MV-4-11 (cell line): ENCODE data around the gene LRRTM1.
A peak's percentile ranks its signal among the peaks of the same experiment; 100 is the strongest.

Source experiments
- DNase-seq: peaks from one replicate; lab custom pipeline; 2025; lab: John Stamatoyannopoulos, UW

Gene LRRTM1

DNA sequence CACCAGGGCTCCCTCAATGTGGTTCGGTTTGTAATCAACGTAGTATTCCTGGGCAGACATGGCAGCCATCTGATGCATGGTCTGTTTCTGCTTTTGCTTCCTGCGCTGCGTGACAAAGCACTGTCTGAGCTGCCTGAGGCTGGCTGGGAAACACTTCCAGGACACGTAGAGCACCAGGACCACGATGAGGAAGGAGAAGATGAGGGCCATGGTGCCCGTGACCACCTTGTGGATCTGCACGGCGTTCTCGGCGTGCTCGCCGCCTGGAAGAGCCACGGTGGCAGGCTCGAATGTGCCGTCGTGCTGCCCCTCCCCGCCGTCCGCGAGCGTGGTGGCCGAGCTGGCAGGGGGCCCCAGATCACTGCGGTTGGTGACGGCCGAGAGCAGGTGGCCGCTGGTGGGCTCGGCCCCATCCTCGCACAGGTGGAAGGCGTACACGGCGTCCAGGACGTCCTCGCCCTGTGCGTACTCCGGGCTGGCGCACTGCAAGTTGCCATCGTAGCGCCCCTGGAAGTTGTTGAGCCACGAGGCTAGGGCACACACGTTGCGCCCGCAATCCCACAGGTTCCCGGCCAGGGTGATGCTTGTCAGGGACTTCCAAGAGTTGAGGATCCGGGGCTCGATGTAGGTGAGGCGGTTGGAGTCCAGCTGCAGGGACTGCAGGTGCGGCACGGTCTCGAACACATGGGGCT, 2.1 kb downstream of the LRRTM1 start:
- no peak for DNase-seq

DNA sequence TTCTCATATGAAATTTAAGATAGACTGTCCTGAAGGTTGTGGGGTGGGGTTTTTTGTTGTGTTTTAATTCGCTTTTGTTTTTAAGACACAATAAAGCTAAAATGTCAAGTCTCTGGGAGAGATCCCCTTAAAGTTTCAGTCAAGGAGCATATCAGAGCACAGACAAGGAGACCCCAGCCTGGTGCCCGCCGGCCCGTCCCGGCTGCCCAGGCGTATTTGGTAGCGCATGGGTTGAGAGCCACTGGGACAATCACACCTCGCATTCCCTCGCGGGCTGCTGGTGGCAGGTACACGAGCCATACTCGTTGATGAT, 2.6 kb downstream of the LRRTM1 start:
- DNase-seq = no peak

DNA sequence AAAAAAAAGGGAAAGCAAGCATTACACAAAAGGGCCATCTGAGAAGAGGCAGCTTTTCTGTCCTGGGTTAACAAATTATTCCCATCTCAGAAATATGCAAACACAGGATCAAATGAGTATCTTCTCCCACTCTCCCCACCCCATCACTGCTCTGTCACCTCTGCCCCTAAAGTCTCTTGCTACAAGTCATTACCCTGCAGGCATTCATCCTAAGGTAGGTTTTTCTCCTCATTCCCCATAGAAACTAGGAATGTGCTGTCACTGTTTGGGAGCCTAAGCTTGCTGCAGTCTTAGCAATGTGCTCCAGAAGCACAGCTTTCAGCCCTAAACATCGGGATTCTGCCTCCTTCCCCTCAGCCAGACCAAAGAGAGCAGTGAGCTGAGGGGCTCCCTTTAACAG, 3.6 kb downstream of the LRRTM1 start:
- DNase-seq = no peak

DNA sequence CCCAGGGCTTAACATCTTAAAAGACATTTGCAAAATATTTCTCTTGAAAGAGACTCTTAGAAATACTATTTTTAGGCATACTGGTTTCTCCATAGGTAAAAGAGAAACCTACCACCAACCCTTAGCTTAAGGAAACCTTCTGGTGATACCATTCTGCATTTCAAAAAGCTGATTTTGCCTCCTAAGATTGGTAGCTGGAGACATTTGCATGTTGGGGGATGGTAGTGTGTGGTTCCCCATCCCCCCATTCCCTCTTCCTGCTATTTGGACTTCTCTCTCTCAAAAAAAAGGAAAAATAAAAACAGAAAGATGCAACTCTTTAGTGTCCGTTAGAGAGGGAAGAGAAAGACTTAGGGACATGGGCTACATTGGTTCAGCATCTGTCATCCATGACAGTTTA, 4.2 kb downstream of the LRRTM1 start:
- DNase-seq = no peak

DNA sequence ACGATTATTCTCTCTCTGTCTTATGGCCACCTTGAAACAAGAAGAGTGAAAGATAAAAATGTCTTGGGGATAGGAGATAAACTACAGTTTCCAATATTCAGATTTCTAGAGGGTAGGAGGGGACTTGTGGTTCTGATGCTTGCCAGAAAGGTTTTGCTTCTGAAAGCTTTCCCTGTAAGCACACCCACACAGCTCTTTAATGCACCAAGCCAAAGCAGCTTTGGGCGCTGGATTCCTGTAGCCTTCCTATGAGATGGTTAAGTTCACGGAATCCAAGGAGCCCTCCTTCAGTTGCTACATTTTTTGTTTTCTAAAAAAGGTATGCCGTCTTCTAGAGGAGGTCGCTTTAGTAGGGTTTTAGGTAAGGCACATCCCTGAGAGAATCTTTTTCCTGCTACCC, 4.9 kb downstream of the LRRTM1 start:
- no peak for DNase-seq

DNA sequence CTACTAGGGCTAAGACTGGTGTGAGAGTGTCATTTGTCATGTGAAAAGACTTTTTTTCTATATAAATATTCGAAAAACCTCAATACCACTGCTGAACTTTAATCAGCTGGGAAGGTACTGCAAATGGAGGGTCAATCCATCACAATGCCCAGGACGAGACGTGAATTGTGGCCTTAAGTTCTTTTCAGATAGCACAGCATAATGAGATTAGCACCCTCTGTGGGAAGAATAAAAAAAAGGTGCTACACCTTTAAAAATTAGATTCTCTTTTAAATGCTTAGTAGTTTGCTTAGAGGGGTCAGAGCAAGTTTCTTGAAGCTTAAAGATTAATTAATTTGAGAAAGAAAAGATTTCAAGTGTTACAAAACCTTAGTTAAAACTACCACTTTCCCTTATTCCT, 5.6 kb downstream of the LRRTM1 start:
- no peak for DNase-seq

DNA sequence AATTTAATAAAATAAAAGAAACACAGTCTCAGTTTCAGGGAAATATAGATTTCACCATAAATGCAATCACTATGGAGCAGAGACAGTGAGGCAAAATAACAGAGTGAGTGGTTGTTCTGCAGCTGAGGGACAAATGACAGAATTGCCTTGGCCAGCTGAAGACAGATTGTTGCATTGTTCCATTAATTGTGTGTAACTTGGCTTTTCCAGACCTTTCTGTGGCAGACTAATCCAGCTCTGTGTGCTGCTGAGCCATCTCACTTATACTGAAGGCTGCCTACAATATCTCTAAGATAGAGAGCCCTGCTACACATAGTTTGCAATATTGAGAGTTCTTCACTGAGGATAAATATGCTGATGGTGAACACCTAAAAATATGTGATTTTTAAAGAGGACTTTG, 11.5 kb downstream of the LRRTM1 start:
- DNase-seq = no peak

DNA sequence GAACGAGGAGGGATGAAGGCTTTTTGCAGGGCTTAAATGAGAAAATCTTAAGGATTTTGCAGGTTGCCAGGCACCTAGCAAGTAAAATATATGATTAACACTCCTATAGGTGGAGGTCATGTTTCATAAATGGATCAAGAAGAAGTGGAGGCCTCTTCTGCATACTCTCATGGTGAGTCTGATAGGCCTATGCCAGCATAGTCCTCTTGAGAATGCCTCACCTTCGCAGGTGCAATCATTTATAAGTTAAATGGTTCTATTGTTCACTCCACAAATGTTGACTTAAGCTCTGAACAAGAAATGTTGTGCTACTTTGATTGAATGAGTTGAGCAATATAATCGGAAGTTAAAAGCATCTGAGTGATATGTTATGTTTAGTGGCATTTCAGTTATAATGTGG, 12.1 kb downstream of the LRRTM1 start:
- DNase-seq = no peak

DNA sequence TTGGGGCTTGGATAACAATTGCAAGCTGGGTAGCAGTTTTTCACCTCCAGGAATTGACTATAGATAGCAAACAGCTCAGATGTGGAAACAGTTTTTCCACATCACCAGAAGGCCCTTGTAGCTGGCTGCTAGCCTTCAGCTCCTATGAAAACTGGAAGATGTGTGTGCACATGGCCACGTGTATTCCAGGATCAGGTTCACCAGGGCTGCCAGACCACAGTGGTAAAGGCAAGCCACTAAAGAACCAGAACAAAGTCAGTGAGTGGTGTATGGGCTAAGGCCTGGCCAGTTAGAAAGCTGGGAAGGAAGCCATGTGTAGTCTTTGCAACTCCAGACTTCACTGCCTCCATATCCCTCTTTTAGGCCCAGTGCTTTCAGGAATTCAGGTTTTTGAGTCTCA, 12.9 kb downstream of the LRRTM1 start:
- no peak for DNase-seq

DNA sequence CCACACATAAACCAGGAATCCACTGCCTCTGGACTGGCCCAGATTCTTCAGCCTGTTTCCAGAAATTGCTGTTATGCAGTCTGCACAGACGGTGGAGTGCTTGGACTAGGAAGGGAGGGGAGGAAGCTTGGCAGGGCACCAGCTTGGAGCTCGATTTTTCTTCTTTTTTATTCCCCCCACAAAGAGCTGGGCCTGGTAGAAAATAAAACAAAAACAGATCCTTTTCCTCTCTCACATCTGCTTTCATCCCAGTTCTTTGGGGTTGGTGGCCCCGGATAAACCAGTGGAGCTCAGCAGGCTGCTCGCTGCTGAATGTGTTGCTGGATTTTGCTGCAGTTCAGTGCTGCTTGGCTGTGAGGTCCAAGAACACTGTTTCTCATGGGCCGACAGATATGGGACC, 16.0 kb downstream of the LRRTM1 start:
- no peak for DNase-seq

DNA sequence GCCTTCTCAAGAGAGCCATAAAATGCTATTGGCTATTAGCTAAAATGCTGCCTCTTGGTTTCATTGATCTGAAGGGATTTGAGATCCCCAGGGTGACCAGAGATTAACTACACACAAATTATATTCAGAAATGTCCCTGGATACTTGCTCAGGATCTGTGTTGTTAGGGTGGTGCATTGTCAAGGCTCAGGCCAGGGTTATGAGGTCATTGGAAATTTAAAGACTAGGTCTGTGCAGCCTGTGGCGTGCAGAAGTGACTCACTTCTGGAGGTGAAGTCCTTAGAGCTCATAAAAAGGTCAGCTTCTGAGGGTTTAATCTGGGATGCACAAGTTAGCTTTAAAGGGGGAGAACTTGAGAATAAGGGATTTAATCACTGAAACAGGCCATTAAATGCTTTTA, 23.5 kb downstream of the LRRTM1 start:
- DNase-seq = no peak

DNA sequence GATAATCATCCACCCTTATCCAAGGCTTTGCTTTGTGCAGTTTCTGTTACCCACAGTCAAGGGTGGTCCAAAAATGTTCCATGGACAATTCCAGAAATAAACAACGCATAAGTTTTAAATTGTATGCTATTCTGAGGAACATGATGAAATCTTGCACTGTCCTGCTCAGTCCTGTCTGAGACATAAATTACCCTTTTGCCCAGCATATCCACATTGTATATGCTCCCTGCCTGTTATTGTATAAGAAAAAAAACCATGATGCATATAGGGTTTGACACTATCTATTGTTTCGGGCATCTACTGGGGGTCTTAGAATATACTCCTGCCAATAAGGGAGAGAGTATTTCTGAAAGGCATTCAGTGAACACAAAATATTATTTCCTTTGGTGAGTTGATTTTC, 24.0 kb downstream of the LRRTM1 start:
- no peak for DNase-seq

DNA sequence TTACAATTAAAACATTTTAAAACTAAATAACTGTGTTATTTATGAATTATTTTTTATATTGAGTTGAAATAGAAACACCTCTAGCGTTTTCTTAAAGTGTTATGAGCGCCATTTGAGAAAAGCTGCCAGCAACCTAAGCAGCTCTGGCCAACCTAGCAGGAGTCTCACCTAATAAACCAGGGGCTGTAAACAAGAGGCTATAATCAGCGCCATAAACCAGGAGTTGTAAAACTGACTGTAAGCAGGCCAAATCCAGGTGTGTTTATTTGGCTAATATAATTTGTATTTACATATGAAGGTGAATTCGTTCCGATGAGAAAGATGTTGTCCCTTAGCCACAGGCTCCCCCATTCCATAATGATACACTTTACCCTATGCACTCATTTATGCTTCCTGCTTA, 34.7 kb downstream of the LRRTM1 start:
- no peak for DNase-seq

DNA sequence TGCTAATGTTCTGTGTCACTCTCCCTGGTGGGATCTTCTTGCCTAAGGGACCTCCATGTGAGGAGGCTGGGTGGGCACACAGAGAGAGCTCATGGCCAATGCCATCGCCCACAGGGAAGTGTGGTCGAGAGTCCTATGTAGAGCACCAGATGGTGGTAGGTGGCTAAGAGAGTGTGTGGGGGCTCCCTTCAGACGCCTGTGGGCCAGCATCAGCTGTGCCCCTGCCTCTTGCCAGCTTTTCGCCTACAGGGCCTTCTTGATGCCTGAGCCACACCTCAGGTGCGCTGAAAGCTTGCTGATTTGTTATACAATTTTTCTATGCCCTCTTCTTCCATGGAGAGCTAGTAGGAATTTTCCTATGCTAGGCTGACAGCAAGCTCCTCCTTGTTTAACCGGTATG, 38.3 kb downstream of the LRRTM1 start:
- no peak for DNase-seq

DNA sequence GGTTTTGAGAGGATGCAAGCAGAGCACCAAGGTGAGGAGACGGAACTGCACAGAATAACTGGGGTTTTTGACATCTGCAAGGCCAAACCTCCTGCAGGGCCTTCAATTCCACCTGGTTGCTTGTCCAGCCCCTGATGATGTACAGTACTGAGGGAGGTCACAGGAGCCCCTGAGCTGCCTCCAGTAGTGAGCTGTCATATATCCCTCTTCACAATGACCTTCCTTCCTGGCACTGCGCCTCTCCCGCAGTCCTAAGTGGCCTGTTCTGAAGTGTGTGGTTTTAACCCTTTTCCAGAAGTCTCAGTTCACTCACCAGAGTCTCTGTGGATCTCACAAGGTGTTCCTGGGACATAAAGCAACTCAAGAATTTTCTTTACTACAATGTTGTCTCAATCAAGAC, 45.3 kb downstream of the LRRTM1 start:
- no peak for DNase-seq

DNA sequence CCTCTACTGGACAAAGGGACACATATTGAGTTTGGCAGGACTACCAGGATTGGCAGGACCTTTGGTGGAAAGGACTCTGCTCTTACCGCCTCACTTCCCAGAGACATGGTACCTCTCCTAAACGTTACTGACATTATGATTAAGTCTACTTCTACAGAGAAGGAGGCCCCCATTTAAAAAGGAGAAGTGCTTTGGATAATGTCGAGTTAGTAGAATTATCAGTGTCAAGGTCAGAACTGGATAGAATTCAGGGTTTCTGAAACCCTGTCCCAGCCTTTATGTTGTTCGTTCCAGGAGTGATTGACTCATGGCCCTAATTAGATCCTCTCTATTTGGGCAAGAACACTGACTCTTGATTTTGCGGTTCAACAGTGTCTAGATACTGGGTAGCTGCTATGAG, 45.8 kb downstream of the LRRTM1 start:
- DNase-seq = no peak

DNA sequence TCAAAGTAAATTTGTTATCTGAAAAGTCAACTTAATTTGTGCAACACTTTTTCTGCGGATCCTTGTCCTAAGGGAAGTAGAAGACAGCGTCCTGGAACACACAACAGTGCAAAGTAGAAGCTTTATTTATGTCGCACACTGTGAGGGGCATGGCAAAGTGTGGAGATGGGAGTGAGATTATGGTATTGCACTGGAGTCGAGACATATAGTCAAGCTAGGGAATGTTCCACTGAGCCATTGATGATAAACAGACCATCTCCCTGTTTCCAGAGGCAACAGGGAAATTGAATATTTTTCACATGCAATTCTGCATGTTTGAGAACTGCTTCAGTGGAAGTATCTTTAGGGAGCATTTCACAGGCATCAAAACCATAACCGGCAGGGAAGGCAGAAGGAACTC, 46.2 kb downstream of the LRRTM1 start:
- DNase-seq = no peak

DNA sequence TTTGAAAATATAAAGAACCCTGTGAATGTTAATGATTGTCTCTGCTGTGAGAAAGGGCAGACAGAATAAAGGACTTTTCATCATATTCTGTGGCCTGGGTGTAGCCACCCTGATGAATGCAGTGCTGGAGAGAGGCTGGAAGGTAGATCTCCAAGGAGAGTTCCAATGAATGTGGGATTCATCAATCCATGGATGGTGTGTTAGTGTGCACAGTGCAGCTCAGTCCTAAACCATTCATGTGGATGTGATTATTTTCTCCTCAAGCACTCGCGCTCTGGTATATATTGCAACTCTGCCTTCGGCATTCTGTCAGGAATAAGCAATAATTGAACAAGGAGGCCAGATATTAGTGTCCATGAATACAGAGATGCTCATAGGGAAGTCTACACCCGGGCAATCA, 47.1 kb downstream of the LRRTM1 start:
- DNase-seq = no peak

DNA sequence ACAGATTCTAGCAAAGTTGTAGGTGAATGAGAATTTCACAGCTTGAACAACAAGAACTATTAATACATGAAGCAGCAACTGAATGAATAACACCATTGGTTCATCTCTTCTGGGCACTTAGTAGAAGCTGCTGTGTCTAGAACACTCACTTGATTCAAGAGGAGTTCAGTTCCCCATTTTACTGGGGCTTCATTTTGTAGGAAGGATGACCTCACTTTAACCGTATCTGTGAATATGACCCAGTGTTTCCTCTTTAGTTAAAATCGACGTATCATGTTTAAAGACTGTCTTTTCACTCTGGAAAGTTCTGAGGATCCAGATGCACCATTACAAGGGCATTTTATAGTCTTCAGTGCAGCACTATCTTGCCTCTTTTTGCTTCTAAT, 47.8 kb downstream of the LRRTM1 start:
- peak; percentile 55 for DNase-seq

DNA sequence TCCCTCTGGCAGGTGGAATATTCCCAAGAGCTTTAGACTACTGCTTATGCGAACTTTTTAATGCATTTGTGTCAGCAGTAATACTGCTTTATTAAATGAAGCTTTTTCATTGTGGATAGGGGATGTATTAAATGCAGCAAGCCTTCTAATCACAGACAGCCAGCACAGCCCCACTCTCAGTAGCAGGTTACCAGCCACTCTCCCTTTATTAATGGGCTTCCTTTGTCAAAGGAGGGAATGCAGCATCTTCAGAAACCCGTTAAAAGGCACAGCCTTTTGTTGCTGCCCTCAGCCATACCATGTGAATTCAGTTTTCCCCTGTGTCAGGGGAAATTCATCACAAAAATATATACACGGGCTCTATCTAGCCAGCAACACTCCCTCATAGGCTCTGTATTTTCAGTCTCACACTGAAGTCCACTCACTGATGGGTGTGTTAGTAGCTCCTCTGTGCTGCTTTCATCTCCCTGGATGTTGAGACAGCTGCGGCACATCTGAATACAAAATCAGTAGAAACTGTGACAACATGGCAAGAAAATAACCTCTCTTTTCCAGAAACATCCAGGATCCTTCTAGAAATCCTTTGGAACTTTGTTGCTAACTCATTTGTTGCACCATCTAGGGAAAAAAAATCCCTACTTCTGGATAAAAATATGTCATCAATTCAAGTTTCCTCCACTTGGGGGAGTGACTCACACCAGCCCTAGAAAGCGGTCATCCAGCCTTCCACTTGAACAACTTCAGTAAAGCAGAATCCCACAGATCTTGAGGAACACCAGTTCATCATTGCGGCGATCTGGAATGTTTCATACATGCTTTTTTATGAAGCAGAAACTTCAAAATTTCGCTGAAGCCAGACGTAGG, 48.4 kb downstream of the LRRTM1 start:
- no peak for DNase-seq

DNA sequence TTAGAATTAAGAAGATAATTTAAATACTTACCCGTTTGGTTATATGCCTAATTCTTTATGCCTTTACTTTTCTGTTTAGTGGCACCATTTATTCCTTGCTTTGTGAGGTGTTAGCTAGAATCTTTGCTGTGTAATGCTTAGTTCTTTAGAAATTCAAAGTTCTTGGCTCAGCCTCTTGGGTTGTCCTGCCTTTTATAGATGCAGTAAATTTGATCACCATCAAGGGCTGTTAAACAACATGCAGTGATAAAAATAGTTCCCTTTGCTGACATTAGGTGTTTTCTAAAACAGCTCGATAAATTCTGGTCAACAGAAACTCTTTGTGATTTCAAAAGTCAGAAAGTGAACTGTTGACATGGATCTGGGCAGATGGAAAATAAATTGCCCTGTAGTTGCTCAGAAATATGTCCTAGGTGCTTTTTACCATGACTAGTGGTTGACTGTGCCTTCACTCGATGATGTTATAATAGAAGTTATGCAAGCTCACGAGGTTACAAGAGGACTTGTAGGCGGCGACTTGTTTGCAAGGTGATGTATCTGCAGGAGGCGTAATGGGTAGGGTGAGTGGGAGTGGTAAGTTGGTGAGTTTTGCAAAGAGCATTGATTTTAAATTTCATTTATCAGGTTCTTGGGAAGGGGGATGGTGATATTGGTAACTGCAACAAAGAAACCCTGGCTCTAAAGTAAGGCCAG, 52.1 kb downstream of the LRRTM1 start:
- no peak for DNase-seq
